Measurements from ENCODE around the gene CHEK1.
"Not testable (repeated sequence)": the region's sequence is repeated elsewhere in the genome, so short reads cannot be mapped to it uniquely, and the experiment has no call there.

Gene CHEK1

GRCh38 chr11:125689274-125689859 is 64.4 kb downstream of the CHEK1 start:
- no peak for TF ChIP-seq CTCF (IDR thresholded peaks at IDR 0.05; ENCODE audit: low read depth, low read length)
- DNase-seq (ENCODE audit: extremely low read depth, low read depth): no peak

- TF ChIP-seq CTCF (IDR thresholded peaks at IDR 0.05; ENCODE audit: low read depth, low read length): no peak
These were observed 65.0 kb downstream of the CHEK1 start for GRCh38 chr11:125690006-125690405.

GRCh38 chr11:125692887-125693286 is 67.9 kb downstream of the CHEK1 start:
- no peak for TF ChIP-seq CTCF (IDR thresholded peaks at IDR 0.05; ENCODE audit: low read depth, low read length)

More at GRCh38 chr11:125690006-125690405, 65.0 kb downstream of the CHEK1 start:
- DNase-seq (ENCODE audit: extremely low read depth, low read depth): no peak

GRCh38 chr11:125694951-125695350 is 70.0 kb downstream of the CHEK1 start:
- DNase-seq (ENCODE audit: extremely low read depth, low read depth): no peak
- TF ChIP-seq CTCF (IDR thresholded peaks at IDR 0.05; ENCODE audit: low read depth, low read length): no peak

More at GRCh38 chr11:125692887-125693286, 67.9 kb downstream of the CHEK1 start:
- DNase-seq (ENCODE audit: extremely low read depth, low read depth): no peak

- TF ChIP-seq CTCF (IDR thresholded peaks at IDR 0.05; ENCODE audit: low read depth, low read length): no peak
- DNase-seq (ENCODE audit: extremely low read depth, low read depth): no peak
These were observed 76.2 kb downstream of the CHEK1 start for GRCh38 chr11:125701018-125701610.

GRCh38 chr11:125701858-125702621 is 77.1 kb downstream of the CHEK1 start:
- no peak for DNase-seq (ENCODE audit: extremely low read depth, low read depth)
- TF ChIP-seq CTCF (IDR thresholded peaks at IDR 0.05; ENCODE audit: low read depth, low read length): no peak

GRCh38 chr11:125704686-125705085 is 79.7 kb downstream of the CHEK1 start:
- DNase-seq (ENCODE audit: extremely low read depth, low read depth): not testable (repeated sequence)
